GM21529 (cell line): ENCODE data around the gene SCG3.
"Not testable (repeated sequence)": the region's sequence is repeated elsewhere in the genome, so short reads cannot be mapped to it uniquely, and the experiment has no call there.

Source experiments
- ATAC-seq: cut with Tn5 transposase; IDR thresholded peaks from one replicate; pipeline ENCODE4 v1.9.1; 2021; ENCODE audit not compliant: unreplicated experiment

Gene SCG3

GRCh38 chr15:51681303-51681963 lies at the start of gene SCG3:
SCG3 (plus strand) TSS chr15:51681503; CDS start chr15:51681756, 253 bp downstream.
- no peak for ATAC-seq

GRCh38 chr15:51634591-51635198 lies 46.6 kb upstream of the SCG3 start:
- ATAC-seq: no peak

- ATAC-seq: no peak
Measured at GRCh38 chr15:51641490-51642130, 39.7 kb upstream of the SCG3 start.

GRCh38 chr15:51642696-51643095 lies 38.6 kb upstream of the SCG3 start:
- no peak for ATAC-seq

- ATAC-seq: no peak
Measured at GRCh38 chr15:51647128-51647562, 34.2 kb upstream of the SCG3 start.

- ATAC-seq: not testable (repeated sequence)
Measured at GRCh38 chr15:51648101-51648500, 33.2 kb upstream of the SCG3 start.

- ATAC-seq: not testable (repeated sequence)
Measured at GRCh38 chr15:51648643-51649042, 32.7 kb upstream of the SCG3 start.

- peak; percentile 71 for ATAC-seq
Measured at GRCh38 chr15:51649659-51650521, 31.4 kb upstream of the SCG3 start.

- ATAC-seq: no peak
Measured at GRCh38 chr15:51652084-51652668, 29.1 kb upstream of the SCG3 start.

- ATAC-seq: not testable (repeated sequence)
Measured at GRCh38 chr15:51655401-51656057, 25.8 kb upstream of the SCG3 start.

- no peak for ATAC-seq
Measured at GRCh38 chr15:51658664-51659063, 22.6 kb upstream of the SCG3 start.

- no peak for ATAC-seq
Measured at GRCh38 chr15:51661072-51661471, 20.2 kb upstream of the SCG3 start.

- no peak for ATAC-seq
Measured at GRCh38 chr15:51667478-51667877, 13.8 kb upstream of the SCG3 start.

- no peak for ATAC-seq
Measured at GRCh38 chr15:51668446-51668845, 12.9 kb upstream of the SCG3 start.

GRCh38 chr15:51669381-51669780 lies 11.9 kb upstream of the SCG3 start:
- no peak for ATAC-seq

- no peak for ATAC-seq
Measured at GRCh38 chr15:51672155-51672687, 9.1 kb upstream of the SCG3 start.

GRCh38 chr15:51672913-51673857 lies 8.1 kb upstream of the SCG3 start:
- no peak for ATAC-seq

GRCh38 chr15:51675234-51675633 lies 6.1 kb upstream of the SCG3 start:
- ATAC-seq: no peak

- no peak for ATAC-seq
Measured at GRCh38 chr15:51677021-51677420, 4.3 kb upstream of the SCG3 start.
